HG02870 (cell line): Measurements from ENCODE around the gene TMEM156.
"Not testable (repeated sequence)": the region's sequence is repeated elsewhere in the genome, so short reads cannot be mapped to it uniquely, and the experiment has no call there.

ENCODE experiments used
- ATAC-seq: cut with Tn5 transposase; IDR thresholded peaks from one replicate; pipeline ENCODE4 v1.9.1; 2021; ENCODE audit warnings: mild to moderate bottlenecking, moderate library complexity; ENCODE audit not compliant: unreplicated experiment

Gene TMEM156

GRCh38 chr4:39043861-39044363 is 11.7 kb upstream of the TMEM156 start:
- ATAC-seq = no peak

- ATAC-seq = no peak
Observed at GRCh38 chr4:39043058-39043860, 11.1 kb upstream of the TMEM156 start.

GRCh38 chr4:39042366-39042765 is 10.2 kb upstream of the TMEM156 start:
- ATAC-seq = no peak

- no peak for ATAC-seq
Observed at GRCh38 chr4:39039108-39039507, 6.9 kb upstream of the TMEM156 start.

GRCh38 chr4:39037941-39038340 is 5.7 kb upstream of the TMEM156 start:
- ATAC-seq = no peak

GRCh38 chr4:39037491-39037825 is 5.2 kb upstream of the TMEM156 start:
- ATAC-seq = no peak

GRCh38 chr4:39036172-39036571 is 4.0 kb upstream of the TMEM156 start:
- no peak for ATAC-seq

GRCh38 chr4:39031590-39032020 is 604 bp downstream of the TMEM156 start:
- not testable (repeated sequence) for ATAC-seq

GRCh38 chr4:39030725-39031124 is 1.5 kb downstream of the TMEM156 start:
- ATAC-seq = no peak

GRCh38 chr4:39029752-39030694 is 2.2 kb downstream of the TMEM156 start:
- no peak for ATAC-seq

GRCh38 chr4:39026096-39026495 is 6.1 kb downstream of the TMEM156 start:
- ATAC-seq = no peak

- no peak for ATAC-seq
Observed at GRCh38 chr4:39025552-39026085, 6.6 kb downstream of the TMEM156 start.

- no peak for ATAC-seq
Observed at GRCh38 chr4:39024311-39024865, 7.8 kb downstream of the TMEM156 start.

- ATAC-seq = no peak
Observed at GRCh38 chr4:39023059-39023458, 9.2 kb downstream of the TMEM156 start.

GRCh38 chr4:39022241-39022640 is 10.0 kb downstream of the TMEM156 start:
- no peak for ATAC-seq

- no peak for ATAC-seq
Observed at GRCh38 chr4:39021631-39022030, 10.6 kb downstream of the TMEM156 start.

- no peak for ATAC-seq
Observed at GRCh38 chr4:39020130-39020529, 12.1 kb downstream of the TMEM156 start.

- ATAC-seq = no peak
Observed at GRCh38 chr4:39014028-39014427, 18.2 kb downstream of the TMEM156 start.

- no peak for ATAC-seq
Observed at GRCh38 chr4:39004758-39005157, 27.5 kb downstream of the TMEM156 start.

- not testable (repeated sequence) for ATAC-seq
Observed at GRCh38 chr4:39002058-39002457, 30.2 kb downstream of the TMEM156 start.

- ATAC-seq = no peak
Observed at GRCh38 chr4:38995660-38996005, 36.6 kb downstream of the TMEM156 start.
